Measurements from ENCODE around the gene ANKRD13D.
A peak's percentile ranks its signal among the peaks of the same experiment; 100 is the strongest.

ANKRD13D gene

DNA sequence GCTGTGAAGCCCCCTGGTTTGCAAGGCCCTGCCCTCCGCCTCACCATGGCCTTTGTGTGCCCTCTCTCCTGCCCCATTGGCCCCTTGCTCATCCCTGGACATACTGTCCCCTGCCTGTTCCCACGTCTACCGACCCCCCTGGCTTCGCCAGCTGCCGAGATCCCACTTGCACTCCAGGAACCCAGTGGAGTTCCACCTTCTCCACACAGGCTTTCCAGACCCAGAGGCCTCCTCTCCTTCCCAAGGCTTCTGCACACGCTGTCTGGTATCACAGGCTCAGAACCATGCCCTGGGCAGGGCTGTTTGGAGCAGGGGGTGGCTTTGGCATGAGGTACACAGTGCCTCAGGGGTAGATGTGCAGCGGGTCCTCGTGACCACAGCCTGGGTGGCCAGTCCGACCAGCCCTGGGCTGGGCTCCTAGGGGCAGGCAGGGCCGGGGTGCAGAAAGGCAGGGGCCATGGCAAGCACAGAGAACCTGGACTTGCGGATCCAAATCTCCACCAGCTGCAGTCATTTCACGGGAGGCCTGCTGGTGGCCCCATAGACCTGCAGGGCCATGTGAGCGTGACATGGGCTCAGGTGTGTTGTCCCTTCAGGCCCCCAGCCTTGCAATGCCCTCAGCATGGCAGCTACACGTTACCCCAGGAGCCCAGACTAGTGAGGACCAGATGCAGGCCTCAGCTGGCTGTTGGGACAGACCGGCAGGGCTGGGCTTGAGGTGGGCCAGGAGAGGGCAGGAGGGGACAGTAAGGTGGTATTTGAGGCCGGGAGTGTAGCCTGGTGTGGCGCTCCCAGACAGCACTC is 13.3 kb upstream of the ANKRD13D start:
- DNase-seq = no peak

DNA sequence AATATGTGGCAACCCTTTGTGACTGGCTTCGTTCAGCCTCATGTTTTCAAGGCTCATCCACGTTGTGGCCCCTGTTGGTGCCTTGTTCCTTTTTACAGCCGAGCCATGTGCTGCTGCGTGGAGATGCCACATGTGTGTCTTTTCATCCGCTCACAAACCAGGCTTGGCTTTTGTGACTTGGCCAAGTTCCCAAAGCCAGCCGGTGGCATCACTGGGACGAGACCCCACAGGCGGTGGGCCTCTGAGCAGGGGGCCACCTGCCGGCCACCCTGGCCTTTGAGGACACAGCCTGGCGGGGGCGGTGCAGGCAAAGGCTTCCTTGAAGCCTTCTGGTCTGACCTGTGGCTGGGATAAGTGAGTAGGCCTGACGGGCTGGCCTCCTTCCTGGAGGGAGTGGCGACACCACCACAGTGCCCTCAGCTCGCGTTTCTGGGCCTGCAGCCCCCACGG is 12.3 kb upstream of the ANKRD13D start:
- DNase-seq = peak; percentile 15

DNA sequence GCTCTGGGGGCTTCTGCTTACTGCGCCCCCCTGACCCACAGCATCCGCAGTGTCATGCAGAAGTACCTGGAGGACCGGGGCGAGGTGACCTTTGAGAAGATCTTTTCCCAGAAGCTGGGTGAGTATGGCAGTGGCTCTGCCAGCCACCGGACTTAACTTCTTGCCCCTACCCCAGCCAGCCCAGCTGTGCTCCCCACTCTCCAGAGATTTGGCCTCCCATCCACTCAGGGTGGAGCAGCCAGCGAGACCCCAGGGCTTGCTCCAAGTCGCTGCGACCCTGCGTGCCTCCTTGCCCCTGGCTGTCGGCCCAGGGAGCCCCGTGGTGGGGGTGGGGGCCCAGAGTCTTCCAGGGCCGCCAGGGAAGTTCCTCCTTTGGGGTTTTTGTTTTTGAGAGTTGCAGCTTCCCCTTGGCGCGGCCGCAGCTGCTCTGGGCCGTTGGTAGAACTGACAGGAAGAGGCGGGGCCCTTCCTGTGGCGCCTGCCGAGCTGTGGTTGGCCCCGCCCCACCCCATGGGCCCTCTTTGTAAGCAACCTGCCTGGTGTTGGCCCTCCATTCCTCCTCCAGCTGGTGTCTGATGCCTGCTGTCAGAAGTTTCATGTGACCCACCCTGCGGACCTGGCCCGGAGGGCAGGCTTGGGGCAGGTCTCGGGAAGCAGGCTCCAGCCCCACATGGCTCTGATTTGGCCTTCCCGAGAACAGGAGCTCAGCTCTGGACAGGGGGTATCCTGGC is 11.7 kb upstream of the ANKRD13D start:
- DNase-seq = peak; percentile 73

DNA sequence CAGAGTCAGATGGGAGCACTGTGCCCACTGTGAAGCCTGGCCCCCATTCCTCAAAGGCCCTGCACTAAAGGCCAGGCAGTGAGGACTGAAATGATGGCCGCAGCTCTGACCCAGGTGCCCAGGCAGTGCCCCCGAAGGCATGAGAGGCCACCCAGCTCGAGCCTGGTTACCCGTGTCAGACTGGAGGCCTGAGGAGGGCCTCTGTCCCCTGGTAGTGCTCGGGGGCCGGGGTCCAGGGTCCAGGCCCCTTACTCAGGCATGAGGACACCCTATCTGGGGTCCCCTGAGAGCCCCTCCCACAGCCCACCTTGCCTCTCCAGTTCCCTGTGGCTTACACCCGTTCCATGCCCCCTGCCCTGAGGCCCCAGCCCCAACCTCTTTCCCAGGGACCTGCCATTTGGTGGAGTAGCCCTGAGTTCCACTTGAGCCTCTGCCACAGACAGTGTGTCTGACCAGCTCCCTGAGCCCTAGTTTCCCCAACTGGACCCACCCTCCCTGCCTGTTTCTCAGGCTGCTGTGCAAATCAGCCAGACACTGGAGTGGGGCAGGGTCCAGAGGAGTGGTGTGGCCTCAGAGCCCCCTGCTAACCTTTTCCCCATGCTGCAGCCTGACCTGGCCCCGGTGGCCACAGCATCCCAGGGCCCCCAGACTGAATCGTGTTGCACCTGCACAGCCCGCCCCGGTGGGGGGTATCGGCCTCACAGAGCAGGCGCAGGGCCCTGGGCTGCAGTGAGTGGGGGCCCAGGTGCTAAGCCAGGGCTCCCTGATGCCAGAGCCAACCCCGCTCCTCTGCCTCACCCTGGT is 10.8 kb upstream of the ANKRD13D start:
- DNase-seq = no peak

DNA sequence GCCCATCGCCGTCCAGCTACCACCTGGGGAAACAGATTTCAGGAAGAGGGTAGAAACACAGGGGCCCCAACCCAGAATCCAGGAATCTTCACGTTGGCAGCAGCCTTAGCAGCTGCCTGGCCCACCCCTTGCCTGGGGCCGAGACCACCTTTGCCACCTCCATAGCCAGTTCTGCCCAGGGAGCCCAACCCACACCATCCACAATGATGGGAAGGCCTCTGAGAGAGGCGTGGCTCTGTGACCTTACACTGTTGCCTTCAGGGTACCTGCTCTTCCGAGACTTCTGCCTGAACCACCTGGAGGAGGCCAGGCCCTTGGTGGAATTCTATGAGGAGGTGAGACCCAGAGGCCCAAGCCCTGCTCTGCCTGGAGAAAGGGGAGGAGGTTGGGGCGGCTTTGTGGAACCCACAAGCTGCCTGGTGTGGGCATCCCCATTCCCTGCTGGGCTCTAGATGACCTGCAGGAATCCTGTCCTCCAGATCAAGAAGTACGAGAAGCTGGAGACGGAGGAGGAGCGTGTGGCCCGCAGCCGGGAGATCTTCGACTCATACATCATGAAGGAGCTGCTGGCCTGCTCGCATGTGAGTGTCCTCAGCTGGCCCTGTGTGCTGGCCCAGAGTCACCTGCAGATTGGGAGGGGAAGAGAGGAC is 10.0 kb upstream of the ANKRD13D start:
- DNase-seq = no peak

DNA sequence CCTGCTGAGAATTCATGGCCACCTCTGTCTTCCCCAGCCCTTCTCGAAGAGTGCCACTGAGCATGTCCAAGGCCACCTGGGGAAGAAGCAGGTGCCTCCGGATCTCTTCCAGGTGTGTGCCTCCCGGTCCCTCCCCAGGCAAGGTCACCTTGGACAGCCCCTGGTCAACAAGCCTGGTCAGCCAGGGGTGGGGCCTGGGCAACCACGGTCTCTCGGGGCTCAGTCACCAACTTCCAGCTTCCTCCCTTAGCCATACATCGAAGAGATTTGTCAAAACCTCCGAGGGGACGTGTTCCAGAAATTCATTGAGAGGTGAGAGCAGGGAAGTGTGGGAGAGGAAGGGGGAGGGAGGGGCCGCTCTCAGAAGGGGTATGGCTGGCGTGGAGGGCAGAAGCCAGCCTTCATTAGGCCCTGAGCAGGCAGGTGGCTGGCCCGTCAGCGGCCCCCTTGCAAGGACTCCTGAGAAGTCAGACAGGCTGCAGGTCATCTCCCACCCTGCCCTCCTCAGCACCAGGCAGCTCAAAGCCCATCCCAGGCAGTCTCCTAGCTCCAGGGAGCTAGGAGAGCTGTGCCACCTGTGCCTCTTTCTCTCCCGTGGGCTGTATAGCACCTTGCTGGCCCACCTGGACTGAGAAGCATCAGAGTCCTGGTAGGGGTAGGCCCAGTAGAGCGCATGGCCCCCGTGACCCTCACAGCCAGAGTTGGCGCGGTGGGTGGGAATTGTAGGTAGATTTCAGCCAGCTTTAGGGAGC is 9.3 kb upstream of the ANKRD13D start:
- DNase-seq = no peak

DNA sequence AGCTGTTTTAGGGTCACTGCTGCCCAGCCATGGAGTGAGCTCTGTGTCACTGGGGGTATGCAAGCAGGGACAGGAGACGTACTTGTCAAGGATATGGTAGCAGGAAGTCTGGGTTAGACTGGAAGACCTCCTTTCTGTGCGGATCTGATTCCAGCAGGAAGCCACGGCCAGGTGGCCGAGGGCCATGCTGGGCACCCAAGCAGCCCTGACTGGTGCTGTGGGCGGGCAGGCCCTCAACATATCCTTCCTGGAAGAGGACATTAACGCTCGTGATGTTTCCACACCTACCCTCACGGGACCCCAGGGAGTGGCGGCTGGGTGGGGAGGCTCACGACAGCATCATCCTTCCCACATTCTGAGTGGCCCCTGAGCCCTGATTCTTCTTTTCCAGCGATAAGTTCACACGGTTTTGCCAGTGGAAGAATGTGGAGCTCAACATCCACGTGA is 8.7 kb upstream of the ANKRD13D start:
- DNase-seq = no peak

DNA sequence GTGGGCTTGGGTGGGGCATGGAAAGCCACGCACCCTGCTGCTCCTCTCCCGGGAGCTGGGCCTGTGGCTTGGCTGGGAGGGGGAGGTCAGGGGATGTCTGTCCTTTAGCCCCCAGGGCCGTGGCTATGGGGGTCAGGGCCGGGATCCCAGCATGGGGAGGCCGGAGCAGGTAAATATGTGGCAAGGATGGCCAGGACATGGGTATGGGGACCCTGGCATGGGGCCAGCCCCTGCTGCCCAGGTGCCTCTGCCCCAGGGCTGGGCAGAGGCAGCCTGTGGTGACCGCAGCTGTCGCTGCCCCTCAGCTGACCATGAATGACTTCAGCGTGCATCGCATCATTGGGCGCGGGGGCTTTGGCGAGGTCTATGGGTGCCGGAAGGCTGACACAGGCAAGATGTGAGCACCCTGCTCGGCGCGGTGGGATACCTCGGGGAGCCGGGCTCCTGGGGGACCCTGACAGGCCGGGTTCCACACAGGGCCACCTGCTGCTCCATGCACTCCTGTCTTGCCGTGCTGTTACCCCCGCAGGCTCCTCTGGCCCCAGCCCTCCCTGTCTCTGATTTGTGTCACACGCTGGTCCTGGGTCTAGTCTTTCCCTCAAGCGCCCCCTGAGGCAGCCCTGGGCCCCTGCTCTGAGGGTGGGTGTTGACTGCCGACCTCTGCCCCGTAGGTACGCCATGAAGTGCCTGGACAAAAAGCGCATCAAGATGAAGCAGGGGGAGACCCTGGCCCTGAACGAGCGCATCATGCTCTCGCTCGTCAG is 8.1 kb upstream of the ANKRD13D start:
- no peak for DNase-seq

DNA sequence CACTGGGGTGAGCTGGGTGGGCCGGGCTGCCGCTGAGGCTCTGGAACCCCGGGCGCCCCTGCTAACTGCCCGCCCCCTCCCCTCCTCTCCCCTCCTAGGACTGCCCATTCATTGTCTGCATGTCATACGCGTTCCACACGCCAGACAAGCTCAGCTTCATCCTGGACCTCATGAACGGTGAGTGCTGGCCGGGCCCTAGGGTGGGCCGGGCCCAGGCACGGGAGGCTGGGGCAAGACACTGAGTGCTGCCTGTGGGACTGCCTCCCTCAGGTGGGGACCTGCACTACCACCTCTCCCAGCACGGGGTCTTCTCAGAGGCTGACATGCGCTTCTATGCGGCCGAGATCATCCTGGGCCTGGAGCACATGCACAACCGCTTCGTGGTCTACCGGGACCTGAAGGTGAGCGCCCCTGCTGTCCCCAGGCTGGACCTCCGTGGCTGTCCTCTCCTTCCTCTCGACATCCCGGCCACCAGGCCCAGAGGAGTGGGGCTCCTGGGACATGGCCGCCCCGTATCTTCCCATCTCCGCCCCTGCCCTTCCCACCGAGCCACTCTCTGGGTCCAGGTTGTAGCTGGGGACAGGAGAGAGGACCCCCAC is 7.5 kb upstream of the ANKRD13D start:
- DNase-seq = no peak

DNA sequence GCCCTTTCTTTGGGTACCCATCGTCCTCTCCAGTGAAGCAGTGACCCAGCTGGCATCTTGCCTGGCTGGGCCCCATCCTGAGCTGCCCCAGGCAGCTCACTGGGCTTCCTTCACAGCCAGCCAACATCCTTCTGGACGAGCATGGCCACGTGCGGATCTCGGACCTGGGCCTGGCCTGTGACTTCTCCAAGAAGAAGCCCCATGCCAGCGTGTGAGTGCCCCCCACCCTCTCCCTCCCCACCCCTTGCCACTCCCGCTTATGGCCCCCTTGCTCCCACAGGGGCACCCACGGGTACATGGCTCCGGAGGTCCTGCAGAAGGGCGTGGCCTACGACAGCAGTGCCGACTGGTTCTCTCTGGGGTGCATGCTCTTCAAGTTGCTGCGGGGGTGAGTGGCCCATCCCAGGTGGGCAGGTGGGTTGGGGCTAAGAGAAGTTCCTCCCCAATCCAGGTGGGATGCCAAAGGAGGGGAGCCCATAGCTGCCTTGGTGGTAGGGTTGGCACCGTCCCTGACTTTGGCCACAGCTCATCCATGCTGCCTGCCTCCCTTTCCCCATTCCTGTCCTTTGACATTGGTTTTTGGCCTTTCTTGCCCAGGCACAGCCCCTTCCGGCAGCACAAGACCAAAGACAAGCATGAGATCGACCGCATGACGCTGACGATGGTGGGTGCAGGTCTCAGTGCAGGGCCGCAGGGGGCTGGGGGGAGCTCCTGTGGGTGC is 6.8 kb upstream of the ANKRD13D start:
- DNase-seq = no peak

DNA sequence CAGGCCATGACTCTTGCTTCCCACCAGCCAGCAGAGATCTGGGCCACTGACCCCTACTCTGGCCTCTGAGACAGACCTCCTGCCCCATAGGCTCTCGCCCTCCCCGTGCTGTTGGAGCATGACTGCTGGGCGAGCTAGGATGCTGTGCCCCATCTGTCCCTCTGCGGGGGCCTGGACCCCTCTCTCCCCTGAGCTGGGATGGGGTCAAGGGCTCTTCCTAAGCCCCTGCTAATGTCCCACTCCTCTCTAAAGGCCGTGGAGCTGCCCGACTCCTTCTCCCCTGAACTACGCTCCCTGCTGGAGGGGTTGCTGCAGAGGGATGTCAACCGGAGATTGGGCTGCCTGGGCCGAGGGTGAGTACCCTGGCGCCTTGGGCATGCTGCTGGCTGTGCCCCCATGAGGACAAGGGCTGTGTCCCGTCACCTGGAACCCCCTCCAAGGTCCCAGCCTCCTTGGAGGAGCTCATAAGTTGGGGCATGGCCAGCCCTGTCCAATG is 6.2 kb upstream of the ANKRD13D start:
- DNase-seq = no peak

DNA sequence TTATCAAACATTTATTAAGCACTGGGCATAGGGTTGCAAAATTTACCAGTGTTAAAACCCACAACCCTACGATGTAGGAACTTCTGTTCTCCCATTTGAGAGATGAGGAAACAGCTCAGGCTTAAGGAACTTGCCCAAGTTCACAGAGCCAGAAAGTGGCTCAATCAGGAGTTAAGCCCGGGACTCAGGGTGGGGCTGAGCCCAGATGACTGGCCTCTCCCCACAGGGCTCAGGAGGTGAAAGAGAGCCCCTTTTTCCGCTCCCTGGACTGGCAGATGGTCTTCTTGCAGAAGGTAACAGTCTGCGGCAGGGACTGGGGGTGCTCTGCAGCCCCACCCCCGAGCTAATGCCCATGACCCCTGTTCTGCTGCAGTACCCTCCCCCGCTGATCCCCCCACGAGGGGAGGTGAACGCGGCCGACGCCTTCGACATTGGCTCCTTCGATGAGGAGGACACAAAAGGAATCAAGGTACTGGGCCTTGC is 5.6 kb upstream of the ANKRD13D start:
- no peak for DNase-seq

DNA sequence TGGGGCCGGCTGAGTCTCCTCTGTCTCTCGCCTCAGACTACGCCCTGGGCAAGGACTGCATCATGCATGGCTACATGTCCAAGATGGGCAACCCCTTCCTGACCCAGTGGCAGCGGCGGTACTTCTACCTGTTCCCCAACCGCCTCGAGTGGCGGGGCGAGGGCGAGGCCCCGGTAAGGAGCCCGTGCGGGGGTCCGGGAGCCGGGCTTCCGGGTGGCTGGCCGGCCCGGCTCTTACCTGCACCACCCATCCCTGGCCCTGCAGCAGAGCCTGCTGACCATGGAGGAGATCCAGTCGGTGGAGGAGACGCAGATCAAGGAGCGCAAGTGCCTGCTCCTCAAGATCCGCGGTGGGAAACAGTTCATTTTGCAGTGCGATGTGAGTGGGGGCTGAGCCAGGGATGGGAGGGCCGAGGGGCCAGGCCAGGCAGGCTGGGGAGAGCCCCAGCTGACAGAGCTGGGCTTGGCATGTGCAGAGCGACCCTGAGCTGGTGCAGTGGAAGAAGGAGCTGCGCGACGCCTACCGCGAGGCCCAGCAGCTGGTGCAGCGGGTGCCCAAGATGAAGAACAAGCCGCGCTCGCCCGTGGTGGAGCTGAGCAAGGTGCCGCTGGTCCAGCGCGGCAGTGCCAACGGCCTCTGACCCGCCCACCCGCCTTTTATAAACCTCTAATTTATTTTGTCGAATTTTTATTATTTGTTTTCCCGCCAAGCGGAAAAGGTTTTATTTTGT is 4.1 kb upstream of the ANKRD13D start:
- DNase-seq = no peak

DNA sequence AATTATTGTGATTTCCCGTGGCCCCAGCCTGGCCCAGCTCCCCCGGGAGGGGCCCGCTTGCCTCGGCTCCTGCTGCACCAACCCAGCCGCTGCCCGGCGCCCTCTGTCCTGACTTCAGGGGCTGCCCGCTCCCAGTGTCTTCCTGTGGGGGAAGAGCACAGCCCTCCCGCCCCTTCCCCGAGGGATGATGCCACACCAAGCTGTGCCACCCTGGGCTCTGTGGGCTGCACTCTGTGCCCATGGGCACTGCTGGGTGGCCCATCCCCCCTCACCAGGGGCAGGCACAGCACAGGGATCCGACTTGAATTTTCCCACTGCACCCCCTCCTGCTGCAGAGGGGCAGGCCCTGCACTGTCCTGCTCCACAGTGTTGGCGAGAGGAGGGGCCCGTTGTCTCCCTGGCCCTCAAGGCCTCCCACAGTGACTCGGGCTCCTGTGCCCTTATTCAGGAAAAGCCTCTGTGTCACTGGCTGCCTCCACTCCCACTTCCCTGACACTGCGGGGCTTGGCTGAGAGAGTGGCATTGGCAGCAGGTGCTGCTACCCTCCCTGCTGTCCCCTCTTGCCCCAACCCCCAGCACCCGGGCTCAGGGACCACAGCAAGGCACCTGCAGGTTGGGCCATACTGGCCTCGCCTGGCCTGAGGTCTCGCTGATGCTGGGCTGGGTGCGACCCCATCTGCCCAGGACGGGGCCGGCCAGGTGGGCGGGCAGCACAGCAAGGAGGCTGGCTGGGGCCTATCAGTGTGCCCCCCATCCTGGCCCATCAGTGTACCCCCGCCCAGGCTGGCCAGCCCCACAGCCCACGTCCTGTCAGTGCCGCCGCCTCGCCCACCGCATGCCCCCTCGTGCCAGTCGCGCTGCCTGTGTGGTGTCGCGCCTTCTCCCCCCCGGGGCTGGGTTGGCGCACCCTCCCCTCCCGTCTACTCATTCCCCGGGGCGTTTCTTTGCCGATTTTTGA is 3.3 kb upstream of the ANKRD13D start:
- no peak for DNase-seq

DNA sequence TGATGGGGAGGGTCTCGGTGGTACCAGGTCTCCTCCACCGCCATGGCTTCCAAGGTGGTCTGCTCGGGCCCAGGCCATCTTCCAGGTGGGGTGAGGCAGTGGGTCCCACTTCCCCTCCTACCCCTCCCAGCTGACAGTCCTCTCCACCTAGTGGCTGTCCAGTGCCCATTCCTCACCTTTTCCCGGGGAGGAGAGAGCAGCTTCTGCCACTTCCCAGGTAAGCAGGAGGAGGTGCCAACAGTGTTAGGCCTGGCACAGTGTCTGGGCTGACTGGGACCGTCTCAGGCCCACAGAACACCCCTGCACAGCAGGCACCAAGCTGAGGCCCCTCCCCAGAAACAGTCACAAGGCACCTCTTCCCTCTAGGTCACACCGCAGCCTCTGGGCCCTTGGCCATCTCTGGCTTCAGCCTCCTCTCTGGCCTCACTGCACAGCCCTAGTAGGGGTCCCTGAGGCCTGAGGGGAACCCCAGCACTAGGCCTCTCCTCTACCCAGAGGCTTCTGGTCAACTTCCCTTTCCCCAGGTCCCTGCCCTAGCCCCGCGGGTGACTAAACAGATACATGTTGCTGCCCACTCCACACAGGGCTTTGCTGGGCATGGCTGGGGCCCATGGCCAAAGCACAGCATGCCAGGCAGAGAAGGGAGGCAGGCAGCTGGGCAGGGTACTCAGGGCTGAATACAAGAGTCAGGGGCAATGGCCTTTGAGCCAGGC is 2.3 kb upstream of the ANKRD13D start:
- DNase-seq = no peak

DNA sequence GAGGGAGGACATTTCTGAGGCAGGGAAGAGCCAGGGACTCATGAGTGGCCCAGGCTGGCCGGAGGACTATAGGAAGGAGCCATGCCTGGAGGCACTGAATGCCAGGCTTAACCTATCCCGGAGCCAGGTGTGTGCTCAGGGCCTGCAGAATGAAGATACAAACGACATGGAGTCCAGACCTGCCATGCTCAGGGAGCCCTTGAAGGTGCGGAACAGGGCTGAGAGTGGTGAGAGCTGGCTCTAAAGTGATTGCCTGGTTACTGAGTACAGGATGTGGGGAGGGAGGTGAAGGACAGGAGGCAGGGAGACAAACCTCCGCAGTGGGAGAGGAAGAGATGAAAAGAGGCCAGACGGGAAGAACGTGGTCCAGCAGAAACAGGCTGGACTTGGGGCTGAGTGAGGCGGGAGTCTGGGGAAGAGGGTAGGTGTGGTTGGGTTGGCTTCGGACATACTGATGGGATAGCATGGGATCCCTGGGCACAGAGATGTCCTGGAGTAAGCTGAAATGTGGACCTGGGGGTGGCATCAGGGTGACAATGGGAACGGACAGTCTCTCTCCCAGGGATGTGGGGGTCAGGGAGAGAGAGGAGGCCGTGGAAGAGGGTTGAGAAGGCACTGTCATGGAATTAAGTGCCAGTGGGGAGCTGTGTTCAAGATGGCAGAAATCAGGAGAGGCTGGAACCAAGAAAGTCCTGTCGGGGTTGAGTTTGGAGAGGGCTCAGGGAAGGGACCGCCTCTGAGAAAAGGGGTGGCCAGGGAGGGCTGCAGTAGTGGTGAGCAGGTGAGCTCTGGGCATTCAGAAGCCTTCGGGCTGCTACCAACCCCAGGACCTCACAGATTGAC is 1.5 kb upstream of the ANKRD13D start:
- no peak for DNase-seq

DNA sequence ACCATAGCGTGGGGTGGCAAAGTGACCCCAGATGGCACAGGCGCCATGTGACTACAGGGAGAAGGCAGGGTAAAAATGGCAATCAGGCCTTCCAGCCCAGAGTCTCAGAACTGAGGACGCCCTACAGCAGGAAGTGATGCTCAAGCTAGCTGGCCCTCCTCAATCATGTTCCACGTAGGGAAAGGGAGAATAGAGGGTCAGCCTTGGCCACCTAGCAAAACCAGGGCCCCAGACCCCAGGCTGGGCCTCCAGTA is 978 bp upstream of the ANKRD13D start:
- DNase-seq = no peak
